HG03103 (cell line): Measurements from ENCODE around the gene PRELID2.
"Not testable (repeated sequence)": the region's sequence is repeated elsewhere in the genome, so short reads cannot be mapped to it uniquely, and the experiment has no call there.

Experiments
- ATAC-seq: cut with Tn5 transposase; IDR thresholded peaks from one replicate; pipeline ENCODE4 v1.9.1; 2021; ENCODE audit warnings: low read depth; ENCODE audit not compliant: unreplicated experiment

The PRELID2 gene

DNA sequence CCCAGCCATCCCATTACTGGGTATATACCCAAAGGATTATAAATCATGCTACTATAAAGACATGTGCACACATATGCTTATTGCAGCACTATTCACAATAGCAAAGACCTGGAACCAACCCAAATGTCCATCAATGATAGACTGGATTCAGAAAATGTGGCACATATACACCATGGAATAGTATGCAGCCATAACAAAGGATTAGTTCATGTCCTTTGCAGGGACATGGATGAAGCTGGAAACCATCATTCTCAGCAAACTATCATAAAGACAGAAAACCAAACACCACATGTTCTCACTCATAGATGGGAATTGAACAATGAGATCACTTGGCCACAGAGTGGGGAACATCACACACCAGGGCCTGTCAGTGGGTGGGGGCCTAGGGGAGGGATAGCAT lies 36.6 kb downstream of the PRELID2 start:
- not testable (repeated sequence) for ATAC-seq

DNA sequence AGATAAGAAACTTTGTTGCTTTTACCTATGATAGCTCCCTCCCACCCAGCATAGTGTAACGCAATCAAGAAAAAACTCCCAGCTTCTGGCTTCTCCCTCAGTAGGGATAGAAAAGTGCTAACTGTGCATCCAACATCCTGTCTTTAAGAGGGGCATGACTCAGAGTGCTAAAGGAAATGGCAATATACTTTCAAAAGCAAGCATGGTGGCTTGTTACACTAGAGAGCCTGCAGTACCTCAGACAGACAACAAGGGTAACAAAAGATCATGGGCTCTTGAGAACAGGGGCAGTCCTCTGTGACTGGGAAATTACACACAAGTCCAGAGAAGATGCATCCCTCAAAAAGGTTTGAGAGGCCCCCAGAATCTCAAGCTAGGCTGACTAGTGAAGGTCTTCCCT lies 37.8 kb downstream of the PRELID2 start:
- ATAC-seq, result no peak

GRCh38 chr5:145796318-145796717 lies 38.8 kb downstream of the PRELID2 start:
- no peak for ATAC-seq

DNA sequence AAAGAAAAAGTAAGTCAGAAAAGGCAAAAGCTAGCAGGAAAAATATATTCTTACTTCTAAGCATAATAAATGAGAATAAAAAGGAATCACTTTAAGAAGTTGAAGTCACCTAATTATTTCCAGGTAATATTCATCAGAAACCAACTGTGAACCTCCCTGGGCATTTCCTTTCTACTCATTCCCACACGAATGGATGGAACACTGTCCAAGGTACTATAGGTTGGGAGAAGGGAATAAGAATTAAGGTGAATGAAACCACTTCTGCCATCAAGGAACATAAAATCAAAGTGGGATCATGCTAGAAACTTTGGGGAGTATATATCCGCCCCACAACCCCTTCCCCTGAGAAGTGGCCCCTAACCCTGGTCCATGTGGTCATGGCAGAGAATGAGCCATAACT lies 41.6 kb downstream of the PRELID2 start:
- ATAC-seq, result no peak

DNA sequence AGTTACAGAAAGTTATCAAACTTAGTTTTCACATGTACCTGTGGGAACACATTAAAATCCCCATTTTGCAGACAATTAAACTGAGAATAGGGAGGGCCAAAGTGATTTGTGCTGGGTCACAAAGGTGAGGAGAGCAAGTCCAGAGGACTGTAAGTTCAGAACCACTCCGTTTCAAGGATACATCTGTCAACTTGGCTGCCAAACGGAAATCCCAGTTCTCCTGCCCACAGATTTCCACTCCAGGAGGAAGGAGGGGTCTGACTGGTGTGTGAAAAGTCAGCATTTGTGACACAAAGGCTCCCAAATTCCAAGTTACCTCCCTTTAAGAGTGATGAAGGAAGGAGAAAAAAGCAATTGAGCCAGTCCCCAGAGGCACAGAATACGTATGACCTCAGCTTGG lies 42.3 kb downstream of the PRELID2 start:
- ATAC-seq, result no peak

DNA sequence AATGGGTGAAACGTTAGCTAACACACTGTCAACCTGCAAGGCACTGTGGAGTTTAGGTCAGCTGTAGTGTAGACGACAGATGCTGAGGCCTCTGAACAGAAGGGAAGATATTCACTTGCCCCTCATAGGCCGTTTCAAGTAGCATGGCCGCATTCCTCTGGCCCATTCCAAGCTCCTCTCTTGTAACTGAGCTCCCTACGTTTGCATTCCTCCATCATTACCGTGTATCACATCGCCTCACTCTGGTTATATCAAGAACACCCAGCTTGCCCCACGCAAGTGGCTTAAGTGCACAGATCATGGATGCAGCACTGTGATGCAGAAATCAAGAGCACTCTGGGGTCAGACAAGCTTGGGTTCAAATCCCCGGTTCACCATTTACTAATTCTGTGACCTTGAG lies 43.3 kb downstream of the PRELID2 start:
- no peak for ATAC-seq

DNA sequence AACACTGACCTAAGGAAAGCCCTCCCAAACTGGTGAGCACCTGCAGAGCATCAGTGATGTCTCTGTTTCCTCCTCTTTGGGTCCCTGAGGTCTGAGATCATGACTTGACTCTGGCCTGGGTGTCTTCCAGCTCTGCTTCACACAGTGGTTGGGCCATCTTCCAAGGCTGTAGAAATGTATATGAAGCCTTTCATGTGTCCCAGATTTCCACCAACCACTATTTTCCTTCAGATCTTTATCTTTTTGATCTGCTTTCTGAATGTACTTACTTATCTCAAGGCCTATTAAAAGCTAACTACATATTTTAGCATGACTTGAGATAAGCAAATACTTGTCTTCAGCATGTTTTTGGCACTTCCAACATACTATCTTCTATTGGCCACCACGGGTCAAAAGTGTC lies 47.1 kb downstream of the PRELID2 start:
- ATAC-seq, result no peak

DNA sequence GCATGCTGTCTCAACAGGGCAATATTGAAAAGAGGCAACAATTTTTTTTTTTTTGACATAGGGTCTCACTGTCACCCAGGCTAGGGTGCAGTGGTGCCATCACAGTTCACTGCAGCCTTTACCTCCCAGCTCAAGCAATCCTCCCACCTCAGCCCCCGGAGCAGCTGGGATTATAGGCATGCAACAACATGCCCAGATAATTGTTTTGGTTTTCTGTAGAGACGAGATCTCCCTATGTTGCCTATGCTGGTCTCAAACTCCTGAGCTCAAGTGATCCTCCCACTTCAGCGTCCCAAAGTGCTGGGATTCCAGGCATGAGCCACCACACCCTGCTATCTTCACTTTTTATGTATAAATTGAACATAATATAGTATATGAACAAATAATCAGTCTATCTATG lies 47.6 kb downstream of the PRELID2 start:
- no peak for ATAC-seq

- no peak for ATAC-seq
These were observed 48.1 kb downstream of the PRELID2 start for GRCh38 chr5:145787001-145787400.

- no peak for ATAC-seq
These were observed 54.2 kb downstream of the PRELID2 start for GRCh38 chr5:145780982-145781381.

DNA sequence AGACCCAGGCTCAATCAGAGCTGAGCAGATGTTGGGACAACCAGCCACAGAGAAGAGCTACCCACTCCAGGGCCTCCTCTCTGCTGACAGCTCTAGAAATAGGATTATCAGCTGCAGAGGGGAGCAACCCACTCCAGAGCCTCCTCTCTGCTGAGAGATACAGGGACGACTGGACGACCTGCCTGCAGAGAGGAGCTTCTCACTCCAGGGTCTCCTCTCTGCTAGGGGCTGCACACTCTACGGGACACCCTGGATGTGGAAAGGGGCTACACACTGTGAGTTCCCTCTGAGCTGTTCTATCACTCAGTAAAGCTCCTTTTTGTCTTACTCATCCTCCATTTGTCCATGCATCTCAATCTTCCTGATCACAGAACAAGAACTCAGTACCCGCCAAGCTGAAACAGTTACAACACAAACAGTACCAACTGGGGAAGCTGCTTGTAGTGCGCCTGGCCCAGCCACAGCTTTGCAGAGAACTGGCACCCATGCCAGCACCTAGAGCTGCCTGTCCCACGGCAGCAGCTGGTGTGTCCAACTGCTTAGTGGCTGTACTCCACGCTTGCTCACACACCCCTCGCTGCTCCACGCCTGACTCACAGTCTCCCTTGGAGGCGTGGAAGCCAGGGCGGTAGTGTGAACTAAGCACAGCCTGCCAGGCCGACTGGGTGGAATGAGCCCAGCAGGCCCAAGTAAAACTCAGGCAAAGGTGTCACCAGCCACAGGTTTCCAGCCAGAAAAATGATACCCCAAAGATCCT lies 56.8 kb downstream of the PRELID2 start:
- ATAC-seq, result no peak

DNA sequence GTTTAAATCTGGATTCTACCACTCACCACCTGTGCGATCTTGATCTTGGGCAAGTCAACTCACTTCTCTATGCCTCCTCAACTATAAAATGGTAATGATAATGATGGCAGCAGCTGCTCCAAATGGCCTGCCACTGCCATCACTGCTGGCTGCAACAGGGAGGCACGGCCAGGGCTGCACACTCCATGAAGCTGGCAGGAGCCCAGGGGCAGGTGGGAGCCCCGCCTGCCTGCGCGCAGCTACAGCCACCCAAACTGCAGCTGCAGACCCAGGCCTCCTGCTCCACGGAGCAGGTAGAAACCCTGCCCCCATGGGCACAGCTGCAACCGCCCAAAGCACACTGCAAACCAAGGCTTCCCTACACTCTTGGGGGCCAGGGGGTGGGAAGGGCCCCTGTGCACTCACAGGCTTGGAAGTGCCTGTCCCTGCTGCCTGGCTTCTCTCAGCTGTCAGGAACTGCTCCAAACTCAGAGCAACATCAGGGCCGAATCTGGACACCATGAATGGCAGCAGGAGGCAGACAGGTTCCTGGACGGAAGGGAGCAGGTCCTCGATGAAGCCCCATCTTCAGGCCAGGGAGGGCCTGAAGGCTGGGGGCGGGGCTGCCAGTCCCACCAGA lies 57.6 kb downstream of the PRELID2 start:
- ATAC-seq, result no peak

- ATAC-seq, result no peak
These were observed 58.3 kb downstream of the PRELID2 start for GRCh38 chr5:145776886-145777285.

GRCh38 chr5:145775893-145776444 lies 59.2 kb downstream of the PRELID2 start:
- no peak for ATAC-seq

- no peak for ATAC-seq
These were observed 59.7 kb downstream of the PRELID2 start for GRCh38 chr5:145775411-145775810.

DNA sequence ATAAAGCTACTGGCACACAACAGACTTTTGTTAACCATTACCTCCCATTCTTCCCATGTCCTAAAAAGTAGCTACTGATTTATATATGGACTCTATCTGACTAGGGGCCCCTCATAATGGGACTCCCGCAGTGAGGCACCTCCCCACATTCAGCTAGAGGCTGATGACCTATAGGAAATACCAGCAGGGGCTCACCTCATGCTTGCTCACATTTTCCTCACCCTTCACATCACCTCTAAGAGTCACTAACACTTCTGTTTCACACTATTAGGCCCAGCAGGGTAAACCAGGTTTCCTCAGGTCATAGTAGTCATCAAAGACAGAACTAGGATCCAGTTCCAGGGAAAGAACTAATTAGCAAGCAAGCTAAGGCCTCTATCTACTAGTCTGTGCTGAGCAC lies 60.7 kb downstream of the PRELID2 start:
- no peak for ATAC-seq

GRCh38 chr5:145772466-145772865 lies 62.7 kb downstream of the PRELID2 start:
- ATAC-seq, result no peak

DNA sequence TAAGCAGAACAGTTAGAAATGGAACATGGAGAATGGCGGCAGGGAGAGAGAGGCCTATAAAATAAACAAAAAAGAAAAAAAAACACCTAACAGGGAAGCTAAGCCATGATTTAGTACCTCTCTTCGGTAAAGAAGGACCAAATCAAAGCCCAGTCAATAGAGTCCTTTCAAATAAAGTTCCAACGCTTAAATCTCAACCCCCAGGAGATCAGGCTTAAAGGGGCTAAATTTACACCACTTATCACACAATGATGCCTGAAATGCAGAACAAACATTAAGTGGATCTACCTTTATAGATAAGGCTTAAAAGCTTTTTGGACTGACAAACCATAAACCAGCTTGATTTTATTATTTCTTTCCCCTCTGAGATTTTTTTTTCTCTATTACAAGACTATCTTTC lies 66.3 kb downstream of the PRELID2 start:
- no peak for ATAC-seq

DNA sequence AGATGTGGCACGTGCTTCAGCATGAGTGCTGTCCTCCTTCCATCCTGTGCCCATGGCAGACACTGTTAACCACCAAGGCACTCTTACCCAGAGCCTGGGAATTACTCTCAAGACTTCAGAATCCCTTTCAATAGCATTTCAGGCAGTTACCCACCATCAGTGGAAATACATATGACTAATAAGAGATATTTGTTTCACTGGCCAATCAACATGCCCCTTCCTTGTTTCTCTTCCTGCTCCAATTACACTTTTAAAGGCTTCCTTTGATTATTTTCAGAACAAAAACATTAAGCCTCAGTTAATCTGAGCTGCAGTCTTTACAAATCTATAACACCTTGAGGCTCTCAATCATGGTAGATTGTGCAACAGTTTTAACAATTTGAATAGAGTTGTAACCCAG lies 70.8 kb downstream of the PRELID2 start:
- no peak for ATAC-seq

DNA sequence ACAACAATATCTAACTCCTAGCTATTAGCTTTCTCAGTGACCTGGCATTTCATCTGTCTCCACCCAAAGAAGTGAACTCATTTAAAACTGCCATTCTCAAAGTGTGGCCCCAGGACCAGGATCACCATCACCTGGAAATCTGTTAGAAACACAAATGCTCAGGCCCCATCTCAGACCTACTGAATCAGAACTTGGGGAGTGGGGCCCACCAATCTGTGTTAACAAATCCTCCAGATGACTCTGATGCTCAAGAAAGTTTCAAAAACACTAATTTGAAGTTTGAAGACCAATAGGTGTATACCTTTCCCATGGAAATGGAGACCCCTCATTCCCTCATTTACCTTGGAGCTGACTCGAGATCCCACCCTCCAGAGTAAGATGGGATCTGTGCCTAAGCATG lies 72.3 kb downstream of the PRELID2 start:
- ATAC-seq, result no peak

- no peak for ATAC-seq
These were observed 73.9 kb downstream of the PRELID2 start for GRCh38 chr5:145761254-145761653.

- ATAC-seq, result no peak
These were observed 74.5 kb downstream of the PRELID2 start for GRCh38 chr5:145760660-145761059.
